Suprapubic skin (tissue), 4 donors: ENCODE results near the gene PODXL.

Experiments
- CTCF ChIP-seq, 2 donors: fragments of 200-600 bp in 1 of 2; fragments of 450-650 bp in 1 of 2; sonication (generic) in 1 of 2; IDR thresholded peaks; one replicate each; pipeline ENCODE4 v1.5.1; 2016 to 2019; ENCODE audit warnings: antibody characterized with exemption in 2 of 2, mild to moderate bottlenecking in 1 of 2, moderate library complexity in 1 of 2
- POLR2A ChIP-seq, 2 donors: fragments of 450-650 bp; IDR thresholded peaks; one replicate each; pipeline ENCODE4 v1.6.1; 2017; ENCODE audit warnings: antibody characterized with exemption in 2 of 2, mild to moderate bottlenecking in 2 of 2, moderate library complexity in 2 of 2
- POLR2AphosphoS5 ChIP-seq, 3 donors: sonication (generic); formaldehyde crosslinking; IDR thresholded peaks; one replicate each; pipeline ENCODE4 v1.6.1; 2017; ENCODE audit warnings: antibody characterized with exemption in 3 of 3

- TF ChIP-seq POLR2A (IDR thresholded peaks at IDR 0.05) (no peak), CTCF (IDR thresholded peaks at IDR 0.05) (no peak), POLR2AphosphoS5 (IDR thresholded peaks at IDR 0.05) (no peak)
Measured at GRCh38 chr7:131489881-131490280, 66.5 kb downstream of the PODXL start.
